Sigmoid colon (tissue), 7 donors: ENCODE results near the gene SMU1. TPM values are rescaled to one million over a fixed set of nuclear protein-coding genes. Genes with fewer than 3 reads are reported as not detected.

Experiments used
- DNase-seq: peaks from one replicate; pipeline ENCODE4 v3.0.0-alpha.2; 2019
- H3K27ac ChIP-seq, 4 donors: fragments of 200-600 bp; sonication (generic); one replicate each; pipeline ENCODE4 v1.5.1; 2016 to 2019; ENCODE audit warnings: mild to moderate bottlenecking in 1 of 4
- H3K27me3 ChIP-seq, 3 donors: fragments of 200-600 bp; sonication (generic); one replicate each; pipeline ENCODE4 v1.5.1; 2019; ENCODE audit warnings: mild to moderate bottlenecking in 1 of 3
- H3K36me3 ChIP-seq, 4 donors: fragments of 200-600 bp; sonication (generic); one replicate each; pipeline ENCODE4 v1.5.1; 2016 to 2019
- H3K4me1 ChIP-seq, 4 donors: fragments of 200-600 bp; sonication (generic); one replicate each; pipeline ENCODE4 v1.5.1; 2017 to 2019
- H3K4me3 ChIP-seq, 4 donors: fragments of 200-600 bp; sonication (generic); one replicate each; pipeline ENCODE4 v1.5.1; 2017 to 2019; ENCODE audit warnings: mild to moderate bottlenecking in 2 of 4, moderate library complexity in 1 of 4
- H3K9me3 ChIP-seq, 4 donors: fragments of 200-600 bp in 3 of 4; sonication (generic) in 3 of 4; one replicate each; pipeline versions ENCODE4 v1.5.1 to v1.6.1; 2013 to 2019
- EP300 ChIP-seq, 4 donors: sonication (generic); formaldehyde crosslinking; IDR thresholded peaks; one replicate each; pipeline ENCODE4 v1.6.1; 2017; ENCODE audit warnings: antibody characterized with exemption in 4 of 4
- POLR2A ChIP-seq, 2 donors: fragments of 450-650 bp; IDR thresholded peaks; one replicate each; pipeline ENCODE4 v1.6.1; 2016; ENCODE audit warnings: antibody characterized with exemption in 2 of 2, mild to moderate bottlenecking in 2 of 2, moderate library complexity in 2 of 2
- POLR2AphosphoS5 ChIP-seq, 4 donors: sonication (generic); formaldehyde crosslinking; IDR thresholded peaks; one replicate each; pipeline ENCODE4 v1.6.1; 2017; ENCODE audit warnings: antibody characterized with exemption in 4 of 4
- WGBS, 2 donors: extraction: QIAGEN DNeasy Blood & Tissue Kit; methylation state at CpG; one replicate each; pipeline ENCODE4 v1.1.7; 2013; 5-methylcytosine and 5-hydroxymethylcytosine counted together
- intact Hi-C: fragments of 100-400 bp; cut with DNase I; formaldehyde crosslinking; loops from one replicate; pipeline ENCODE4 v1.15.1; 2023
- polyA plus RNA-seq, 3 donors: library from polyadenylated mRNA; stranded (reverse); fragments of 200-250 nt; gene quantifications; one replicate each; pipeline ENCODE4 v1.2.3, GENCODE V29; 2013
- total RNA-seq, 4 donors: library from RNA; depleted of rRNA; stranded (reverse); fragments of >200 nt; gene quantifications; one replicate each; pipeline ENCODE4 v1.1.0, GENCODE V29; 2016
- TF ChIP-seq, protein P1 (sequence below), 4 experiments: fragments of 450-650 bp in 3 of 4; fragments of 200-600 bp in 1 of 4; IDR thresholded peaks; one replicate each; pipeline ENCODE4 v1.5.1; 2016 to 2019; ENCODE audit warnings: antibody characterized with exemption in 4 of 4, mild to moderate bottlenecking in 3 of 4, moderate library complexity in 2 of 4
- donor health status: healthy with polysubstance abuse.
- donor health status: Bipolar disorder and iron deficiency.
- donor health status: healthy.

Gene SMU1
- total and polyA plus RNA-seq, 7 donors, result 8.4 to 22.3 (median 15.0) TPM

DNA sequence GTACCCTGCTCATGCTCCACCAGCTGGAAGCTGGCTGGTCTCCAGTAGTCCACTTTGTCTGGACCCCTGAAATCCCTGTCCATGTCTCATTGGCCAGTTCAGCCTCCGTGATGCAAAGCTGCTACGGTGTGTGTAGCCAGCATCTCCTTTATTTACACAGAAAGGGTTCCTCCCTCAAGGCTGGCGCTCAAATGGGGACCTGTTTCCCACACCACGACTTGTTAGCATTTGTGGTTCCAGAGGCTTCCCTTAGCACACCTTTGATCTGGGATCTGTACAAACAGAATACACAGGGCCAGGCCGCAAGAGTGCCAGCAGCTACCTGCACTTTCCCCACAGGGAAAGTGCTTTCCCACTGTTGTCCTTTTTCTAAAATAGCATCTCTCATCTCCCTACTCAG, 5.7 kb upstream of the SMU1 start:
- TF ChIP-seq EP300 (IDR thresholded peaks at IDR 0.05), result no peak
- no peak for TF ChIP-seq POLR2A (IDR thresholded peaks at IDR 0.05)
- no peak for TF ChIP-seq POLR2AphosphoS5 (IDR thresholded peaks at IDR 0.05)
- TF ChIP-seq, protein P1, sequence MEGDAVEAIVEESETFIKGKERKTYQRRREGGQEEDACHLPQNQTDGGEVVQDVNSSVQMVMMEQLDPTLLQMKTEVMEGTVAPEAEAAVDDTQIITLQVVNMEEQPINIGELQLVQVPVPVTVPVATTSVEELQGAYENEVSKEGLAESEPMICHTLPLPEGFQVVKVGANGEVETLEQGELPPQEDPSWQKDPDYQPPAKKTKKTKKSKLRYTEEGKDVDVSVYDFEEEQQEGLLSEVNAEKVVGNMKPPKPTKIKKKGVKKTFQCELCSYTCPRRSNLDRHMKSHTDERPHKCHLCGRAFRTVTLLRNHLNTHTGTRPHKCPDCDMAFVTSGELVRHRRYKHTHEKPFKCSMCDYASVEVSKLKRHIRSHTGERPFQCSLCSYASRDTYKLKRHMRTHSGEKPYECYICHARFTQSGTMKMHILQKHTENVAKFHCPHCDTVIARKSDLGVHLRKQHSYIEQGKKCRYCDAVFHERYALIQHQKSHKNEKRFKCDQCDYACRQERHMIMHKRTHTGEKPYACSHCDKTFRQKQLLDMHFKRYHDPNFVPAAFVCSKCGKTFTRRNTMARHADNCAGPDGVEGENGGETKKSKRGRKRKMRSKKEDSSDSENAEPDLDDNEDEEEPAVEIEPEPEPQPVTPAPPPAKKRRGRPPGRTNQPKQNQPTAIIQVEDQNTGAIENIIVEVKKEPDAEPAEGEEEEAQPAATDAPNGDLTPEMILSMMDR (IDR thresholded peaks at IDR 0.05), result no peak
- intact Hi-C loops, result no loop called here
- Histone ChIP-seq H3K27ac (no peak overlapping the region), H3K27me3 (no peaks in the 10 kb centered on the region), H3K9me3 (no peaks in the 10 kb centered on the region), H3K4me3 (no peak overlapping the region), H3K4me1 (peaks cover 0 to 13% (median 0%) of the 10 kb centered on the region in 4 donors), H3K36me3 (no peaks in the 10 kb centered on the region)
- no peak for DNase-seq
- 55 to 58% methylated on average over 5 of the region's 5 CpGs for WGBS, 2 donors

DNA sequence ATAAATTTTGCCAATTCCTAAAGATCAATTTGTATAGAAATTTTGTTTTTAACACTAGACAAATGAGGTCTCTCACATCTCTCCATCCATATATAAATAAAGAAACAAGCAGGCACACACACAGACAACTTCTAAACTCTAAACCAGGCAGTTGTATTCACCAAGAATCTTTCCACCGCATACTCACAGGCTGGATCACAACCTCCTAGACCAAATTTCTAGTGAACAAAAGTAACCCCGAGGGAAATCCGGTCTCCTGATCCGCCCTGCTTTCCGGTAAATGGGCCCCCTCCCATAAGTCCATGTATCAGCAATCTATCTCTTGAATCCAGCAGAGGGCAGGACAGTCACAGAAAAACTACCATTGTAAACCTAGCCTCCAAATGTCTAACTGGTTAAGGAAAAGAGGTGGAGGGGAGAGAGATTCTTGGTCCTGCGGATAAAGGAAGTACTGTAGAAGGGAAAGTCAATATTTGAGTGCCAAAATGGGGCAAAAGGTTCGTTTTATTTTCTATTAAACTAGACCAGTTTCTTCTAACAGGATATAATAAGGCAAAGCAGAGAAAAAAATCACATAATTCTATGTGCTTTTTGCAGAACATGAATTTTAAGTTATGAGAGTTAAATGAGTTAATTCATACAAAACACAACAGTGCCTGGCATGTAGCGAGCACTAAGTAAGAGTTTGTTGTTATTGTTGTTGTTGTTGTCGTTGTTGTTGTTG, 4.8 kb upstream of the SMU1 start:
- DNase-seq, result peak; percentile 81
- Histone ChIP-seq H3K9me3 (no peaks in the 10 kb centered on the region), H3K36me3 (no peaks in the 10 kb centered on the region), H3K4me1 (peaks cover 0 to 13% (median 0%) of the 10 kb centered on the region in 4 donors), H3K27ac (peak overlapping the region in 2 of 4 donors; percentile 46 to 61), H3K27me3 (no peaks in the 10 kb centered on the region), H3K4me3 (no peak overlapping the region)
- intact Hi-C loops, result loop anchor here (1.0 kb wide), 1 partner anchor 144 kb away; no protein-coding TSS in a partner anchor
- TF ChIP-seq POLR2A (IDR thresholded peaks at IDR 0.05), result no peak
- TF ChIP-seq, protein P1 (IDR thresholded peaks at IDR 0.05), result peak; percentile 70 to 92 (median 86)
- TF ChIP-seq EP300 (IDR thresholded peaks at IDR 0.05), result no peak
- TF ChIP-seq POLR2AphosphoS5 (IDR thresholded peaks at IDR 0.05), result peak in 3 of 4 donors; percentile 30 to 49 (median 36)
- WGBS, 2 donors, result 12 to 18% methylated on average over 9 of the region's 9 CpGs

DNA sequence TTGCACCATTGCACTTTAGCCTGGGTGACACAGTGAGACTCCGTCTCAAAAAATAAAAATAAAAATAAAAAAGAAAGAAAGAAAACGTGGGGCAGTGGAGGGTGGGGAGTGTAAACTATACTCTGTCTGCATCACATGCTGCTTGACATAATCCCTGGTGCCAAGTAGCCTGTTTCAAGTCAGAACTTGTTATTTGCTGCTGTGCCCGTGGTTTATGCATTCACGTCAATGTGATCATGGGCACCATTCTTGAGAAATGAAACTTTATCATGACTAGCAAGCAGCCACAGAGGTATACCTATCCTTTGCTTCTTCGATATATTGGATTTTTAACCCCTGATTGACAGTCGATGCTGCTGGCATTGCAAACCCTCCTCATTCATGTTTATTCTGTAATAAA, 4.1 kb upstream of the SMU1 start:
- Histone ChIP-seq H3K4me1 (peaks cover 0 to 17% (median 5%) of the 10 kb centered on the region in 4 donors), H3K27me3 (no peaks in the 10 kb centered on the region), H3K36me3 (no peaks in the 10 kb centered on the region), H3K4me3 (no peak overlapping the region), H3K9me3 (no peaks in the 10 kb centered on the region), H3K27ac (peak overlapping the region in 2 of 4 donors; percentile 46 to 61)
- intact Hi-C loops, result no loop called here
- no peak for DNase-seq
- TF ChIP-seq POLR2AphosphoS5 (IDR thresholded peaks at IDR 0.05) (no peak), EP300 (IDR thresholded peaks at IDR 0.05) (no peak), POLR2A (IDR thresholded peaks at IDR 0.05) (no peak)
- TF ChIP-seq, protein P1 (IDR thresholded peaks at IDR 0.05), result no peak
- WGBS, 2 donors, result 52 to 71% methylated on average over 6 of the region's 6 CpGs

DNA sequence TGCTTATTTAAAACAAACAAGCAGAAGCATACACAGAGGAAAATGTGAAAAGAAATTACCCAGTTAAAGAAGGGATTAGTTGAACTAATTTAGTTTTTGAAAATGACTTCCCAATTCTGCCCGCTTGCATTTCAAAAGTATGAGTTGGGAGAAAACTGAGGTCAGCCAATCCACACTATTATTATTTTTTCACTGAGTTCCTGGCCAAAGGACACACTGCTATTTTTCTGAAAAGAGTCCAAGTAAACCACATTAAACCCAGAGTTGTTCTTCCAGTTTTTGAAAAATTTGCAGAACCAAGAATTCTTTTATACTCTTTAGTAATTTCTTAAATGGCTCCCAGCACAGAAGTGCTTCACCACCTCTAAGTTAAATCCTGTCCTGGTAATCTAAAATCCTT, 7.5 kb downstream of the SMU1 start:
- peaks cover 10 to 100% (median 50%) of the 10 kb centered on the region in 4 donors for H3K36me3 ChIP-seq
- no peak for DNase-seq
- no peaks in the 10 kb centered on the region for H3K9me3 ChIP-seq
- WGBS, 2 donors, result 92 to 95% methylated on average over 1 of the region's 1 CpG
- no peak for TF ChIP-seq POLR2AphosphoS5 (IDR thresholded peaks at IDR 0.05)
- TF ChIP-seq, protein P1 (IDR thresholded peaks at IDR 0.05), result no peak
- TF ChIP-seq EP300 (IDR thresholded peaks at IDR 0.05), result no peak
- TF ChIP-seq POLR2A (IDR thresholded peaks at IDR 0.05), result no peak
- H3K27ac ChIP-seq, result no peak overlapping the region
- intact Hi-C loops, result no loop called here
- H3K27me3 ChIP-seq, result no peaks in the 10 kb centered on the region
- peaks cover 0 to 4% (median 0%) of the 10 kb centered on the region in 4 donors for H3K4me1 ChIP-seq
- H3K4me3 ChIP-seq, result no peak overlapping the region
